Prostate gland (tissue), 2 donors: ENCODE data around the gene NUMBL. TPM values are rescaled to one million over a fixed set of nuclear protein-coding genes. Genes with fewer than 3 reads are reported as not detected.

ENCODE experiments used
- DNase-seq: peaks from one replicate; pipeline ENCODE4 v3.0.0-alpha.2; 2019; ENCODE audit warnings: low spot score
- H3K27ac ChIP-seq, 2 donors: fragments of 200-600 bp; sonication (generic); 2 replicates each; pipeline ENCODE4 v1.5.1; 2017 to 2019
- H3K27me3 ChIP-seq: fragments of 200-600 bp; sonication (generic); replicated peaks from 2 replicates; pipeline ENCODE4 v1.5.1; 2019; ENCODE audit not compliant: insufficient read depth
- H3K36me3 ChIP-seq, 2 donors: fragments of 200-600 bp; sonication (generic); 1 replicate in 1 of 2; 2 replicates in 1 of 2; pipeline versions ENCODE4 v1.5.1 to v1.8.1; 2017 to 2019
- H3K4me1 ChIP-seq: fragments of 200-600 bp; sonication (generic); replicated peaks from 2 replicates; pipeline ENCODE4 v1.5.1; 2019
- H3K4me3 ChIP-seq, 2 donors: fragments of 200-600 bp; sonication (generic); 2 replicates each; pipeline ENCODE4 v1.5.1; 2017 to 2019
- H3K9me3 ChIP-seq: fragments of 200-600 bp; sonication (generic); 2 replicates; pipeline ENCODE4 v1.5.1; 2017
- CTCF ChIP-seq, 4 experiments: fragments of 200-600 bp in 2 of 4; fragments of 450-650 bp in 2 of 4; sonication (generic) in 2 of 4; IDR thresholded peaks; 1 replicate in 3 of 4; 2 replicates in 1 of 4; pipeline ENCODE4 v1.5.1; 2016 to 2019; ENCODE audit warnings: antibody characterized with exemption in 4 of 4, mild to moderate bottlenecking in 2 of 4, moderate library complexity in 2 of 4
- POLR2A ChIP-seq: fragments of 450-650 bp; IDR thresholded peaks from one replicate; pipeline ENCODE4 v1.6.1; 2016; ENCODE audit warnings: antibody characterized with exemption, mild to moderate bottlenecking
- POLR2AphosphoS5 ChIP-seq: sonication (generic); formaldehyde crosslinking; IDR thresholded peaks from one replicate; pipeline ENCODE4 v1.6.1; 2017; ENCODE audit warnings: antibody characterized with exemption
- WGBS: methylation state at CpG from one replicate; pipeline ENCODE4 v1.1.5; 2018; 5-methylcytosine and 5-hydroxymethylcytosine counted together
- intact Hi-C: fragments of 100-400 bp; cut with DNase I; formaldehyde crosslinking; loops from one replicate; pipeline ENCODE4 v1.14.2; 2022
- total RNA-seq, 2 donors: library from RNA; depleted of rRNA; stranded (reverse); fragments of >200 nt; gene quantifications; one replicate each; pipeline ENCODE4 v1.1.0, GENCODE V29; 2016

The NUMBL gene
- total RNA-seq, 2 donors from 2014 or later: 24.3 to 102 TPM

DNA sequence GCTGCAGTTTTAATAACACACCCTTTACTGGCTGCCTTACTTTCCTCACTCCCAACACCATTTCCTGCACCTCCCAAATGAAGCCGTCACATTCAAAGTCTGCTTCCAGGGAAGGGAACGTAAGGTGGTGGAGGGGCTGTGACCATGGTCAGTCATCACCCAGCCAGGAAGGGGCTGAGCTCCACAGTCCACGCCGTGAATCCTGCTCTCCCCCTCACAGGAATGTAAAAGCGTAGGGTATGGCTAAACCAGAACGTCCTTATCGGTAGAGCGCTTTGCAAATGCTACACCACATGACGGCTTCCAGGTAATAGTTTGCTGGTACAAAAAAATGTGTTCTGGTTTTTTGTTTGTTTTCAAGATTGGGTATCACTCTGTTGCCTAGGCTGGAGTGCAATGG is 7.0 kb downstream of the NUMBL start:
- Histone ChIP-seq H3K27ac (no peak overlapping the region), H3K9me3 (no peaks in the 10 kb centered on the region), H3K27me3 (no peaks in the 10 kb centered on the region), H3K4me3 (no peak overlapping the region), H3K4me1 (peaks cover 4% of the 10 kb centered on the region), H3K36me3 (peaks cover 0 to 5% of the 10 kb centered on the region in 2 donors)
- WGBS: 96% methylated on average over 9 of the region's 9 CpGs
- intact Hi-C loops: no loop called here
- no peak for TF ChIP-seq CTCF (IDR thresholded peaks at IDR 0.05)
- TF ChIP-seq POLR2A: no peak
- TF ChIP-seq POLR2AphosphoS5: no peak
- DNase-seq: no peak

- WGBS: 87% methylated on average over 18 of the region's 18 CpGs
- no peak for TF ChIP-seq CTCF (IDR thresholded peaks at IDR 0.05)
- TF ChIP-seq POLR2A: no peak
- TF ChIP-seq POLR2AphosphoS5: no peak
- Histone ChIP-seq H3K27ac (no peak overlapping the region), H3K4me3 (no peak overlapping the region), H3K4me1 (no peaks in the 10 kb centered on the region), H3K36me3 (peaks cover 0 to 5% of the 10 kb centered on the region in 2 donors), H3K9me3 (no peaks in the 10 kb centered on the region), H3K27me3 (no peaks in the 10 kb centered on the region)
- DNase-seq: no peak
- intact Hi-C loops: no loop called here
These were observed 8.0 kb downstream of the NUMBL start for GRCh38 chr19:40682431-40682964.

GRCh38 chr19:40681039-40681438 is 9.4 kb downstream of the NUMBL start:
- H3K36me3 ChIP-seq: peaks cover 0 to 8% of the 10 kb centered on the region in 2 donors
- no peak for TF ChIP-seq CTCF (IDR thresholded peaks at IDR 0.05)
- TF ChIP-seq POLR2A: no peak

DNA sequence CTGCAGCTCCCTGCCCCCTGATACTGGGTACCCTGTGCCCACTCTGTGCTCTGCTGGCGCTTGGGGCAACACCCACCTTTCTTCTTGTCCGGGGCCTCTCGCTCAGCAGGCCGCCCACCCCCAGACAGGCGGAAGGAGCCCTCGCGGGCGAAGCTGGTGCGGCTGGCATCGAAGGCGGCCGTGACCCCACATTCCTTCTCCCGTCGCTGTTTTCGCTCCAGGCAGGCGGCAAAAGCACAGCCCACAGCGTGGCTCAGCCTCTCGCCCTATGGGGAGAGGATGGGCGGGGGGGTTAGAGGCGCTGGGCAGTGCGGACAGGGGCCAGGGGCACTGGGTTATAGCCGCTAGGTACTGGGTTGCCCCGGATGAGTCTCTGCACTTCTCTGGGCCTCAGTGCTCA is 13.3 kb downstream of the NUMBL start:
- WGBS: 93% methylated on average over 23 of the region's 23 CpGs
- no peaks in the 10 kb centered on the region for H3K4me1 ChIP-seq
- no peak overlapping the region for H3K4me3 ChIP-seq
- no peaks in the 10 kb centered on the region for H3K9me3 ChIP-seq
- intact Hi-C loops: no loop called here
- TF ChIP-seq CTCF (IDR thresholded peaks at IDR 0.05) (no peak), POLR2AphosphoS5 (no peak), POLR2A (no peak)
- H3K27me3 ChIP-seq: no peaks in the 10 kb centered on the region
- no peak for DNase-seq
- peaks cover 5 to 12% of the 10 kb centered on the region in 2 donors for H3K36me3 ChIP-seq
- no peak overlapping the region for H3K27ac ChIP-seq

More at GRCh38 chr19:40681039-40681438, 9.4 kb downstream of the NUMBL start:
- H3K27ac ChIP-seq: no peak overlapping the region
- no peak overlapping the region for H3K4me3 ChIP-seq
- H3K27me3 ChIP-seq: no peaks in the 10 kb centered on the region
- DNase-seq: no peak
- intact Hi-C loops: no loop called here
- 90% methylated on average over 4 of the region's 4 CpGs for WGBS
- no peaks in the 10 kb centered on the region for H3K4me1 ChIP-seq
- H3K9me3 ChIP-seq: no peaks in the 10 kb centered on the region

GRCh38 chr19:40674291-40674690 is 16.2 kb downstream of the NUMBL start:
- no peak overlapping the region for H3K27ac ChIP-seq
- no peaks in the 10 kb centered on the region for H3K9me3 ChIP-seq
- H3K4me3 ChIP-seq: no peak overlapping the region
- no peak for DNase-seq
- H3K36me3 ChIP-seq: peaks cover 9 to 14% of the 10 kb centered on the region in 2 donors
- intact Hi-C loops: no loop called here
- no peaks in the 10 kb centered on the region for H3K4me1 ChIP-seq
- no peaks in the 10 kb centered on the region for H3K27me3 ChIP-seq
- no peak for TF ChIP-seq CTCF (IDR thresholded peaks at IDR 0.05)
- no peak for TF ChIP-seq POLR2AphosphoS5
- TF ChIP-seq POLR2A: no peak
- WGBS: 74% methylated on average over 3 of the region's 3 CpGs
